Inflammatory macrophage (primary cell): ENCODE data around the gene UXS1.
A peak's percentile ranks its signal among the peaks of the same experiment; 100 is the strongest.
"Not testable (repeated sequence)": the region's sequence is repeated elsewhere in the genome, so short reads cannot be mapped to it uniquely, and the experiment has no call there.

Source experiments
- DNase-seq, 2 donors: peaks; one replicate each; pipeline ENCODE4 v3.0.0-alpha.2; 2020 to 2022
- total RNA-seq, 18 experiments: gene quantifications; one replicate each; lab custom pipeline; 2026; ENCODE audit warnings: mixed read lengths in 6 of 18, inconsistent platforms in 2 of 18; lab: John Stamatoyannopoulos, UW

The UXS1 gene
- 45.1 to 149 (median 70.4) reads per million in 18 experiments for total RNA-seq

GRCh38 chr2:106193977-106194778 is at the start of gene UXS1:
Gene UXS1, minus strand, starts transcription at chr2:106194301. Its CDS starts 60 bp downstream, at chr2:106194241.
- DNase-seq: peak; percentile 98 to 99

GRCh38 chr2:106239491-106239890 is 45.4 kb upstream of the UXS1 start:
- DNase-seq: not testable (repeated sequence)

- not testable (repeated sequence) for DNase-seq
Observed at GRCh38 chr2:106235392-106235791, 41.3 kb upstream of the UXS1 start.

GRCh38 chr2:106233350-106233706 is 39.2 kb upstream of the UXS1 start:
- DNase-seq: no peak

- DNase-seq: no peak
Observed at GRCh38 chr2:106232638-106233349, 38.7 kb upstream of the UXS1 start.

- DNase-seq: no peak
Observed at GRCh38 chr2:106223347-106223746, 29.2 kb upstream of the UXS1 start.

GRCh38 chr2:106222057-106222456 is 28.0 kb upstream of the UXS1 start:
- not testable (repeated sequence) for DNase-seq

- no peak for DNase-seq
Observed at GRCh38 chr2:106219813-106220212, 25.7 kb upstream of the UXS1 start.

GRCh38 chr2:106219157-106219556 is 25.1 kb upstream of the UXS1 start:
- not testable (repeated sequence) for DNase-seq

- no peak for DNase-seq
Observed at GRCh38 chr2:106208874-106209273, 14.8 kb upstream of the UXS1 start.

- no peak for DNase-seq
Observed at GRCh38 chr2:106208399-106208798, 14.3 kb upstream of the UXS1 start.

- DNase-seq: no peak
Observed at GRCh38 chr2:106207246-106207645, 13.1 kb upstream of the UXS1 start.

GRCh38 chr2:106205488-106205887 is 11.4 kb upstream of the UXS1 start:
- DNase-seq: no peak

GRCh38 chr2:106204551-106204950 is 10.4 kb upstream of the UXS1 start:
- DNase-seq: not testable (repeated sequence)

- DNase-seq: peak; percentile 69 to 74
Observed at GRCh38 chr2:106201661-106202060, 7.6 kb upstream of the UXS1 start.

- DNase-seq: peak; percentile 20 to 32
Observed at GRCh38 chr2:106197878-106198277, 3.8 kb upstream of the UXS1 start.

GRCh38 chr2:106195981-106196380 is 1.9 kb upstream of the UXS1 start:
- no peak for DNase-seq

GRCh38 chr2:106195456-106195855 is 1.4 kb upstream of the UXS1 start:
- no peak for DNase-seq

GRCh38 chr2:106193690-106193976 is 468 bp downstream of the UXS1 start:
- no peak for DNase-seq

- peak; percentile 91 to 92 for DNase-seq
Observed at GRCh38 chr2:106192752-106193689, 1.1 kb downstream of the UXS1 start.

- no peak for DNase-seq
Observed at GRCh38 chr2:106191511-106192016, 2.5 kb downstream of the UXS1 start.

- peak; percentile 33 to 70 for DNase-seq
Observed at GRCh38 chr2:106189764-106190468, 4.2 kb downstream of the UXS1 start.
